Left lung (tissue), 10 donors: ENCODE results near the gene PRKCD. TPM values are rescaled to one million over a fixed set of nuclear protein-coding genes. Genes with fewer than 3 reads are reported as not detected.

Source experiments
- ATAC-seq: fragments of 200-7000 bp; cut with Tn5 transposase; one replicate; pipeline ENCODE4 v1.9.1; 2020; ENCODE audit warnings: moderate library complexity
- DNase-seq, 4 donors: peaks; one replicate each; pipeline ENCODE4 v3.0.0-alpha.2; 2013 to 2020
- H3K27ac ChIP-seq, 2 donors: fragments of 200-600 bp; sonication (generic) in 1 of 2; one replicate each; pipeline versions ENCODE4 v1.5.0 to v1.8.0; 2020 to 2021
- H3K27me3 ChIP-seq, 2 donors: fragments of 200-600 bp; sonication (generic) in 1 of 2; one replicate each; pipeline versions ENCODE4 v1.5.0 to v1.8.0; 2020 to 2021
- H3K36me3 ChIP-seq, 2 donors: fragments of 200-600 bp; sonication (generic) in 1 of 2; one replicate each; pipeline versions ENCODE4 v1.5.0 to v1.8.0; 2020 to 2021
- H3K4me1 ChIP-seq, 2 donors: fragments of 200-600 bp; one replicate each; pipeline ENCODE4 v1.8.0; 2021
- H3K4me3 ChIP-seq, 2 donors: fragments of 200-600 bp; sonication (generic) in 1 of 2; one replicate each; pipeline versions ENCODE4 v1.5.0 to v1.8.0; 2020 to 2021; ENCODE audit warnings: mild to moderate bottlenecking in 1 of 2
- H3K9me3 ChIP-seq, 2 donors: fragments of 200-600 bp; sonication (generic) in 1 of 2; one replicate each; pipeline versions ENCODE4 v1.5.0 to v1.8.0; 2020 to 2021
- CTCF ChIP-seq, 2 donors: fragments of 200-600 bp; sonication (generic) in 1 of 2; IDR thresholded peaks; one replicate each; pipeline versions ENCODE4 v1.5.0 to v1.8.0; 2021; ENCODE audit warnings: antibody characterized with exemption in 2 of 2
- intact Hi-C, 2 donors: fragments of 100-400 bp; cut with DNase I; formaldehyde crosslinking; loops; one replicate each; pipeline versions ENCODE4 v1.11.2 to v1.14.2; 2022
- polyA plus RNA-seq, 6 donors: library from polyadenylated mRNA; unstranded; fragments of 120-200 nt; gene quantifications; one replicate each; pipeline ENCODE4 v1.2.1, GENCODE V29; 2013; ENCODE audit not compliant: insufficient read length in 6 of 6
- total RNA-seq, 2 donors: library from RNA; stranded (reverse); fragmentation: NEBNext Ultra II Directional; extraction: Animal tissue kit (Norgen Biotek cat#: 25700); gene quantifications; one replicate each; pipeline ENCODE4 v1.2.1, GENCODE V29; 2021
- donor health status: DM: no; HTN: yes; CAD: no.
- donor health status: DM: no; HTN: no; CAD: no.

Gene PRKCD
- total and polyA plus RNA-seq, 8 donors: 45.5 to 73.7 (median 53.0) TPM

- DNase-seq (no peak), ATAC-seq (no peak)
- peaks cover 3 to 6% of the 10 kb centered on the region in 2 donors for H3K4me1 ChIP-seq
- no peaks in the 10 kb centered on the region for H3K27me3 ChIP-seq
- H3K36me3 ChIP-seq: peaks cover 0 to 100% of the 10 kb centered on the region in 2 donors
- no peak overlapping the region for H3K27ac ChIP-seq
- H3K4me3 ChIP-seq: no peak overlapping the region
- TF ChIP-seq CTCF (IDR thresholded peaks at IDR 0.05): no peak
- no peaks in the 10 kb centered on the region for H3K9me3 ChIP-seq
- intact Hi-C loops: no loop called here
Measured at GRCh38 chr3:53188720-53189119, 27.7 kb downstream of the PRKCD start.

DNA sequence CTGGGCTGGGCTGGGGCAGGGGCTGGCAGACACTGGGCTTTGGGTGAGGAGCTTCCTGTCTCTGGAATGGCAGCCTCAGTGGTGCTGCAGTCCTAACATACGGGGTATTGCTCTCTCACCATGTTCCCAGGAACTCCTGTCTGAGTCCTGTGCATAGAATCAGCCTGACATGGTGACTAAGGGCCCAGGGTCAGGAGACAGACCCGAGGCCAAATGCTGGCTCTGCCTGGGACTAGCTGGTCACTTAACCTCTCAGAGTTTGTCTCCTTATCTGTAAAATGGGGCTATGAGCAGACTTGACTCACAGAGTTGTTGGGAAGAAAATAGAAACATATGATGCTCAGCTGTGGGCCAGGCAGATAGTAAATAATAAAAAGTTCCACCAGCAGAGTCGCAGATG is 28.3 kb downstream of the PRKCD start:
- ATAC-seq: no peak
- Histone ChIP-seq H3K4me1 (peaks cover 5 to 9% of the 10 kb centered on the region in 2 donors), H3K36me3 (peaks cover 0 to 100% of the 10 kb centered on the region in 2 donors), H3K27me3 (no peaks in the 10 kb centered on the region), H3K27ac (no peak overlapping the region), H3K9me3 (no peaks in the 10 kb centered on the region), H3K4me3 (no peak overlapping the region)
- no peak for DNase-seq
- TF ChIP-seq CTCF (IDR thresholded peaks at IDR 0.05): no peak
- intact Hi-C loops: no loop called here

DNA sequence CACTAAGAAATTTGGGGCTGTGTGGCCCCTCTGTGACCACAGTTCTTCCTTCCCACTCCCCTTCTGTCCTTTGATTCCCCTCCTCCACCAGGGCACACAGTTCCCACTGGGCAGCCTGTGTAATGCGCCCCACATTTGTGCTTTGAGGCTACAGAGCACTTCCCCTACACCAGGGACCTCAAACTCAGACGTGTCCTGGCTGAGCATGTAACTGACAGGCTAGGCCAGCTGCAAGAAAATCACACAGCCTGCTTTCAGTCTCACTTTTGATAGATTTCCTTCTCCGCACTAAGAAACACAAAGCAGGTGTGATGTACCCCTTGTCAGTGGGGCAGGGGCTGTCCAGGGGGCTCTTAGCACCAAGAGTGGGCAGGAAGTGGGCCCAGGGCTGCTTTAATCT is 29.6 kb downstream of the PRKCD start:
- intact Hi-C loops: loop anchor here in 1 of 2 donors (10.0 kb wide), 1 partner anchor 56 kb away; the partner anchor contains the start of gene RFT1
- Histone ChIP-seq H3K27ac (no peak overlapping the region), H3K4me3 (no peak overlapping the region), H3K36me3 (peaks cover 0 to 92% of the 10 kb centered on the region in 2 donors), H3K9me3 (no peaks in the 10 kb centered on the region), H3K4me1 (peaks cover 6 to 22% of the 10 kb centered on the region in 2 donors), H3K27me3 (no peaks in the 10 kb centered on the region)
- DNase-seq: no peak
- TF ChIP-seq CTCF (IDR thresholded peaks at IDR 0.05): no peak
- no peak for ATAC-seq

DNA sequence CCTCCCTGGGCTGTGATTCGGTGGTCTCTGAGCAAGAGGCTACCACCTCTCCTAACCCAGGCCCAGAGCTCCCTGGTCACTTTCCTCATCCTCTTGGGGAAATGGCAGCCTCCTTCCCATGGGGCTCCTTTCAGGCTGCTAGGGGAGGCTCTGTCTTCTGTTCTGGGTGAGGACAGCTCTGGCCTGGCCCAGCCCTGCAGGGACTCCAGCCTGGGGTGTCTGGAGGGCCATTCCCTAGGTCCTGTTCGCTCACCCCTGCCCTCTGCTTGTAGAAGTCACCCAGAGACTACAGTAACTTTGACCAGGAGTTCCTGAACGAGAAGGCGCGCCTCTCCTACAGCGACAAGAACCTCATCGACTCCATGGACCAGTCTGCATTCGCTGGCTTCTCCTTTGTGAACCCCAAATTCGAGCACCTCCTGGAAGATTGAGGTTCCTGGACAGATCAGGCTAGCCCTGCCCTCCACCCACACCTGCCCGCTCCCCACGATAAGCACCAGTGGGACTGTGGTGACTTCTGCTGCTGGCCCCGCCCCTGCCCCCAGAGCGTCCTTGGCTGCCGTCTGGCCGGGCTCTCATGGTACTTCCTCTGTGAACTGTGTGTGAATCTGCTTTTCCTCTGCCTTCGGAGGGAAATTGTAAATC is 30.9 kb downstream of the PRKCD start:
- peaks cover 8 to 35% of the 10 kb centered on the region in 2 donors for H3K4me1 ChIP-seq
- no peak for TF ChIP-seq CTCF (IDR thresholded peaks at IDR 0.05)
- peaks cover 0 to 79% of the 10 kb centered on the region in 2 donors for H3K36me3 ChIP-seq
- H3K27ac ChIP-seq: no peak overlapping the region
- H3K9me3 ChIP-seq: no peaks in the 10 kb centered on the region
- peak in 1 of 4 donors; percentile 10 for DNase-seq
- intact Hi-C loops: loop anchor here in 1 of 2 donors (10.0 kb wide), 1 partner anchor 57 kb away; the partner anchor contains the start of gene RFT1
- no peak for ATAC-seq
- H3K27me3 ChIP-seq: no peaks in the 10 kb centered on the region
- H3K4me3 ChIP-seq: no peak overlapping the region

GRCh38 chr3:53192608-53193007 is 31.6 kb downstream of the PRKCD start:
- ATAC-seq: no peak
- H3K36me3 ChIP-seq: peaks cover 0 to 72% of the 10 kb centered on the region in 2 donors
- no peak overlapping the region for H3K27ac ChIP-seq
- H3K9me3 ChIP-seq: no peaks in the 10 kb centered on the region
- TF ChIP-seq CTCF (IDR thresholded peaks at IDR 0.05): no peak
- H3K27me3 ChIP-seq: no peaks in the 10 kb centered on the region
- no peak for DNase-seq
- peaks cover 8 to 38% of the 10 kb centered on the region in 2 donors for H3K4me1 ChIP-seq
- intact Hi-C loops: loop anchor here in 1 of 2 donors (10.0 kb wide), 1 partner anchor 58 kb away; the partner anchor contains the start of gene RFT1
- no peak overlapping the region for H3K4me3 ChIP-seq
